ENCODE results near the gene PCDHB11. TPM values are rescaled to one million over a fixed set of nuclear protein-coding genes. Genes with fewer than 3 reads are reported as not detected.
"Not testable (repeated sequence)": the region's sequence is repeated elsewhere in the genome, so short reads cannot be mapped to it uniquely, and the experiment has no call there.

PCDHB11 gene
- total and polyA plus RNA-seq, 7 experiments from 2014 or later: not detected

DNA sequence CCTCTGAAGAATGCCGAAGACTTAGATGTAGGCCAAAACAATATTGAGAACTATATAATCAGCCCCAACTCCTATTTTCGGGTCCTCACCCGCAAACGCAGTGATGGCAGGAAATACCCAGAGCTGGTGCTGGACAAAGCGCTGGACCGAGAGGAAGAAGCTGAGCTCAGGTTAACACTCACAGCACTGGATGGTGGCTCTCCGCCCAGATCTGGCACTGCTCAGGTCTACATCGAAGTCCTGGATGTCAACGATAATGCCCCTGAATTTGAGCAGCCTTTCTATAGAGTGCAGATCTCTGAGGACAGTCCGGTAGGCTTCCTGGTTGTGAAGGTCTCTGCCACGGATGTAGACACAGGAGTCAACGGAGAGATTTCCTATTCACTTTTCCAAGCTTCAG lies 15.2 kb downstream of the PCDHB11 start:
- POLR2A ChIA-PET; H3K4me1 ChIP-seq (ENCODE audit: control insufficient read depth in 2 of 2, insufficient read depth in 2 of 2, low read length in 2 of 2); H3K4me3 Mint-ChIP-seq; CTCF ChIA-PET; H3K4me3 ChIP-seq (ENCODE audit: low read length); DNase-seq; intact Hi-C loops (cut with micrococcal nuclease); ATAC-seq; H3K36me3 ChIP-seq (ENCODE audit: control insufficient read depth in 2 of 3, insufficient read depth in 3 of 3, low read length in 3 of 3); H3K27me3 ChIP-seq (ENCODE audit: control insufficient read depth in 2 of 2, insufficient read depth in 2 of 2, low read length in 2 of 2); H3K27ac Mint-ChIP-seq; H3K4me1 Mint-ChIP-seq; H3K27ac ChIP-seq (ENCODE audit: low read depth, low read length): not testable (repeated sequence)
- H3K9me3 Mint-ChIP-seq: peaks cover 10 to 73% (median 36%) of the 10 kb centered on the region in 11 donors
- H3K36me3 Mint-ChIP-seq: peaks cover 0 to 21% (median 0%) of the 10 kb centered on the region in 5 donors
- H3K9me3 ChIP-seq (ENCODE audit: control insufficient read depth in 2 of 3, low read length in 3 of 3): peaks cover 0 to 18% (median 0%) of the 10 kb centered on the region in 3 experiments
- H3K27me3 Mint-ChIP-seq: peaks cover 7 to 73% (median 70%) of the 10 kb centered on the region in 5 donors

- H3K9me3 Mint-ChIP-seq: peaks cover 11 to 74% (median 35%) of the 10 kb centered on the region in 11 donors
- H3K4me1 ChIP-seq (ENCODE audit: control insufficient read depth in 2 of 2, insufficient read depth in 2 of 2, low read length in 2 of 2); H3K4me1 Mint-ChIP-seq; intact Hi-C loops (cut with micrococcal nuclease); DNase-seq; H3K4me3 Mint-ChIP-seq; H3K36me3 ChIP-seq (ENCODE audit: control insufficient read depth in 2 of 3, insufficient read depth in 3 of 3, low read length in 3 of 3); CTCF ChIA-PET; H3K4me3 ChIP-seq (ENCODE audit: low read length); H3K27ac ChIP-seq (ENCODE audit: low read depth, low read length); POLR2A ChIA-PET; H3K27me3 ChIP-seq (ENCODE audit: control insufficient read depth in 2 of 2, insufficient read depth in 2 of 2, low read length in 2 of 2); ATAC-seq: not testable (repeated sequence)
- peaks cover 0 to 19% (median 0%) of the 10 kb centered on the region in 3 experiments for H3K9me3 ChIP-seq (ENCODE audit: control insufficient read depth in 2 of 3, low read length in 3 of 3)
- peaks cover 0 to 26% (median 0%) of the 10 kb centered on the region in 5 donors for H3K36me3 Mint-ChIP-seq
- H3K27me3 Mint-ChIP-seq: peaks cover 2 to 77% (median 74%) of the 10 kb centered on the region in 5 donors
- peak overlapping the region in 1 of 9 donors; percentile 19 for H3K27ac Mint-ChIP-seq
These were observed 16.1 kb downstream of the PCDHB11 start for GRCh38 chr5:141215504-141215903.

GRCh38 chr5:141216035-141216434 lies 16.6 kb downstream of the PCDHB11 start:
- H3K27me3 ChIP-seq (ENCODE audit: control insufficient read depth in 2 of 2, insufficient read depth in 2 of 2, low read length in 2 of 2); CTCF ChIA-PET; ATAC-seq; POLR2A ChIA-PET; H3K4me1 ChIP-seq (ENCODE audit: control insufficient read depth in 2 of 2, insufficient read depth in 2 of 2, low read length in 2 of 2); intact Hi-C loops (cut with micrococcal nuclease); H3K36me3 ChIP-seq (ENCODE audit: control insufficient read depth in 2 of 3, insufficient read depth in 3 of 3, low read length in 3 of 3); H3K4me3 Mint-ChIP-seq; H3K27ac ChIP-seq (ENCODE audit: low read depth, low read length); H3K27ac Mint-ChIP-seq; H3K4me3 ChIP-seq (ENCODE audit: low read length); H3K4me1 Mint-ChIP-seq; DNase-seq: not testable (repeated sequence)
- Mint-ChIP-seq H3K9me3 (peaks cover 11 to 77% (median 33%) of the 10 kb centered on the region in 11 donors), H3K27me3 (peaks cover 2 to 77% (median 74%) of the 10 kb centered on the region in 5 donors), H3K36me3 (peaks cover 0 to 29% (median 0%) of the 10 kb centered on the region in 5 donors)
- peaks cover 0 to 19% (median 0%) of the 10 kb centered on the region in 3 experiments for H3K9me3 ChIP-seq (ENCODE audit: control insufficient read depth in 2 of 3, low read length in 3 of 3)

GRCh38 chr5:141223112-141223783 lies 23.8 kb downstream of the PCDHB11 start, which contains the start of gene PCDHB14:
Gene PCDHB14 (plus strand): TSS chr5:141223343. CDS start chr5:141223506, 163 bp downstream.
- Histone ChIP-seq H3K27ac (ENCODE audit: low read depth, low read length) (no peak within 1 kb of the TSS), H3K4me3 (ENCODE audit: low read length) (no peak within 1 kb of the TSS), H3K36me3 (ENCODE audit: control insufficient read depth in 2 of 3, insufficient read depth in 3 of 3, low read length in 3 of 3) (no peaks in the 10 kb centered on the region), H3K4me1 (ENCODE audit: control insufficient read depth in 2 of 2, insufficient read depth in 2 of 2, low read length in 2 of 2) (no peaks in the 10 kb centered on the region), H3K27me3 (ENCODE audit: control insufficient read depth in 2 of 2, insufficient read depth in 2 of 2, low read length in 2 of 2) (peaks cover 0 to 5% of the 10 kb centered on the region in 2 donors), H3K9me3 (ENCODE audit: control insufficient read depth in 2 of 3, low read length in 3 of 3) (peaks cover 0 to 20% (median 4%) of the 10 kb centered on the region in 3 experiments)
- H3K36me3 Mint-ChIP-seq: peaks cover 0 to 31% (median 0%) of the 10 kb centered on the region in 5 donors
- peaks cover 4 to 90% (median 28%) of the 10 kb centered on the region in 11 donors for H3K9me3 Mint-ChIP-seq
- ChIA-PET CTCF (interaction anchor here (0.5 to 1.3 kb wide), 3 partner anchors 23 to 341 kb away, joined by 3 read pairs; no protein-coding TSS in a partner anchor), POLR2A (interaction anchor here (0.7 kb wide), 1 partner anchor 64 kb away, joined by 5 read pairs; no protein-coding TSS in a partner anchor)
- no peak within 1 kb of the TSS for H3K27ac Mint-ChIP-seq
- peaks cover 0 to 9% (median 0%) of the 10 kb centered on the region in 7 donors for H3K4me1 Mint-ChIP-seq
- peak within 1 kb of the TSS in 5 of 10 donors; percentile 37 to 65 (median 52) for H3K4me3 Mint-ChIP-seq
- DNase-seq (peak in 1 of 9 donors; percentile 7), ATAC-seq (no peak)
- peaks cover 2 to 83% (median 67%) of the 10 kb centered on the region in 5 donors for H3K27me3 Mint-ChIP-seq
- intact Hi-C loops (cut with micrococcal nuclease): loop anchor here (1.0 kb wide), 2 partner anchors 335 to 341 kb away; no protein-coding TSS in a partner anchor

DNA sequence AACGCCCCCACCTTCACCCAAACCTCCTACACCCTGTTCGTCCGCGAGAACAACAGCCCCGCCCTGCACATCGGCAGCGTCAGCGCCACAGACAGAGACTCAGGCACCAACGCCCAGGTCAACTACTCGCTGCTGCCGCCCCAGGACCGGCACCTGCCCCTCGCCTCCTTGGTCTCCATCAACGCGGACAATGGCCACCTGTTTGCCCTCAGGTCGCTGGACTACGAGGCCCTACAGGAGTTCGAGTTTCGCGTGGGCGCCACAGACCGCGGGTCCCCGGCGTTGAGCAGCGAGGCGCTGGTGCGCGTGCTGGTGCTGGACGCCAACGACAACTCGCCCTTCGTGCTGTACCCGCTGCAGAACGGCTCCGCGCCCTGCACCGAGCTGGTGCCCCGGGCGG lies 25.4 kb downstream of the PCDHB11 start:
- H3K4me1 ChIP-seq (ENCODE audit: control insufficient read depth in 2 of 2, insufficient read depth in 2 of 2, low read length in 2 of 2); H3K27me3 ChIP-seq (ENCODE audit: control insufficient read depth in 2 of 2, insufficient read depth in 2 of 2, low read length in 2 of 2); DNase-seq; H3K27ac Mint-ChIP-seq; H3K4me1 Mint-ChIP-seq; intact Hi-C loops (cut with micrococcal nuclease); ATAC-seq; H3K4me3 ChIP-seq (ENCODE audit: low read length); CTCF ChIA-PET; H3K9me3 ChIP-seq (ENCODE audit: control insufficient read depth in 2 of 3, low read length in 3 of 3); H3K4me3 Mint-ChIP-seq; H3K27ac ChIP-seq (ENCODE audit: low read depth, low read length); H3K36me3 ChIP-seq (ENCODE audit: control insufficient read depth in 2 of 3, insufficient read depth in 3 of 3, low read length in 3 of 3); POLR2A ChIA-PET: not testable (repeated sequence)
- H3K27me3 Mint-ChIP-seq: peaks cover 2 to 76% (median 57%) of the 10 kb centered on the region in 5 donors
- H3K9me3 Mint-ChIP-seq: peaks cover 0 to 80% (median 26%) of the 10 kb centered on the region in 11 donors
- H3K36me3 Mint-ChIP-seq: peaks cover 0 to 21% (median 0%) of the 10 kb centered on the region in 5 donors

- H3K4me3 Mint-ChIP-seq; CTCF ChIA-PET; H3K4me1 Mint-ChIP-seq; intact Hi-C loops (cut with micrococcal nuclease); H3K27me3 ChIP-seq (ENCODE audit: control insufficient read depth in 2 of 2, insufficient read depth in 2 of 2, low read length in 2 of 2); H3K27ac Mint-ChIP-seq; POLR2A ChIA-PET; H3K9me3 ChIP-seq (ENCODE audit: control insufficient read depth in 2 of 3, low read length in 3 of 3); H3K36me3 ChIP-seq (ENCODE audit: control insufficient read depth in 2 of 3, insufficient read depth in 3 of 3, low read length in 3 of 3); H3K4me1 ChIP-seq (ENCODE audit: control insufficient read depth in 2 of 2, insufficient read depth in 2 of 2, low read length in 2 of 2); DNase-seq; H3K27ac ChIP-seq (ENCODE audit: low read depth, low read length); ATAC-seq; H3K4me3 ChIP-seq (ENCODE audit: low read length): not testable (repeated sequence)
- peaks cover 0 to 78% (median 23%) of the 10 kb centered on the region in 11 donors for H3K9me3 Mint-ChIP-seq
- H3K27me3 Mint-ChIP-seq: peaks cover 2 to 71% (median 52%) of the 10 kb centered on the region in 5 donors
- peaks cover 0 to 16% (median 0%) of the 10 kb centered on the region in 5 donors for H3K36me3 Mint-ChIP-seq
These were observed 26.0 kb downstream of the PCDHB11 start for GRCh38 chr5:141225421-141225820.
